Right cardiac atrium (tissue), 5 donors: ENCODE measurements around the gene AP1M1. TPM values are rescaled to one million over a fixed set of nuclear protein-coding genes. Genes with fewer than 3 reads are reported as not detected.
"Not testable (repeated sequence)": the region's sequence is repeated elsewhere in the genome, so short reads cannot be mapped to it uniquely, and the experiment has no call there.

Source experiments
- ATAC-seq, 2 donors: fragments of 200-7000 bp; cut with Tn5 transposase; one replicate each; pipeline versions ENCODE4 v1.8.0 to v1.9.1; 2020; ENCODE audit warnings: moderate library complexity in 2 of 2, mild to moderate bottlenecking in 1 of 2
- DNase-seq, 3 donors: peaks; one replicate each; pipeline ENCODE4 v3.0.0-alpha.2; 2020
- H3K27ac ChIP-seq: one replicate; pipeline ENCODE4 v1.5.1; 2013; ENCODE audit warnings: mild to moderate bottlenecking, low read length, control low read depth, moderate library complexity
- H3K27me3 ChIP-seq: one replicate; pipeline ENCODE4 v1.6.1; 2013; ENCODE audit not compliant: control insufficient read depth, insufficient read depth
- H3K4me1 ChIP-seq: one replicate; pipeline ENCODE4 v1.6.1; 2013; ENCODE audit warnings: low read length; ENCODE audit not compliant: control insufficient read depth, insufficient read depth
- H3K4me3 ChIP-seq: one replicate; pipeline ENCODE4 v1.5.1; 2013; ENCODE audit warnings: low read length, control low read depth
- H3K9me3 ChIP-seq: one replicate; pipeline ENCODE4 v1.6.1; 2013; ENCODE audit warnings: low read length; ENCODE audit not compliant: control insufficient read depth
- WGBS: extraction: QIAGEN DNeasy Blood & Tissue Kit; methylation state at CpG from one replicate; pipeline ENCODE4 v1.1.7; 2013; 5-methylcytosine and 5-hydroxymethylcytosine counted together
- intact Hi-C, 4 donors: fragments of 100-400 bp; cut with DNase I; formaldehyde crosslinking; loops; one replicate each; pipeline versions ENCODE4 v1.11.0 to v1.14.0; 2022 to 2023
- polyA plus RNA-seq: library from polyadenylated mRNA; stranded (reverse); fragments of 200-250 nt; gene quantifications from one replicate; pipeline ENCODE4 v1.2.3, GENCODE V29; 2013
- total RNA-seq, 4 donors: library from RNA; stranded (reverse); fragmentation: NEBNext Ultra II Directional; extraction: Animal tissue kit (Norgen Biotek cat#: 25700); gene quantifications; one replicate each; pipeline ENCODE4 v1.2.1, GENCODE V29; 2021
- donor health status: healthy with polysubstance abuse.
- donor health status: DM: no; HTN: yes; CAD: no.
- donor health status: DM: no; HTN: no; CAD: no.
- donor health status: DM: no; HTN: yes; CAD: no; lungs with severe emphysema.
- donor health status: DM: yes; HTN: yes; CAD: no.

Gene AP1M1
- total and polyA plus RNA-seq, 5 donors = 37.1 to 65.5 (median 47.6) TPM

DNA sequence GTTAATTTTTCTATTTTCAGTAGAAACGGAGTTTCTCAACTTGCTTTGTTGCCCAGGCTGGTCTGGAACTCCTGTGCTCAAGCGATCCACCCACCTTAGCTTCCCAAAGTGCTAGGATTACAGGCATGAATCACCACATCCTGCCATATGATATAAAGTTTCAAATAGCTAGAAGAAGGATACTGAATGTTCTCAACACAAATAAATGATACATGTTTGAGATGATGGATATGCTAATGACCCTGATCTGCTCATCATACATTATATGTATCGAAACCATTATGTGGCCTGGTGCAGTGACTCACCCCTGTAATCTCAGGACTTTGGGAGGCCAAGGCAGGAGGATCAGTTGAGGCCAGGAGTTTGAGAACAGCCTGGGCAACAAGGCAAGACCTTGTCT, 35.9 kb upstream of the AP1M1 start:
- Histone ChIP-seq H3K4me3 (no peak overlapping the region), H3K27ac (no peak overlapping the region), H3K9me3 (no peaks in the 10 kb centered on the region), H3K27me3 (no peaks in the 10 kb centered on the region), H3K4me1 (no peaks in the 10 kb centered on the region)
- intact Hi-C loops = no loop called here
- ATAC-seq (no peak), DNase-seq (no peak)
- 75% methylated on average over 3 of the region's 3 CpGs for WGBS

DNA sequence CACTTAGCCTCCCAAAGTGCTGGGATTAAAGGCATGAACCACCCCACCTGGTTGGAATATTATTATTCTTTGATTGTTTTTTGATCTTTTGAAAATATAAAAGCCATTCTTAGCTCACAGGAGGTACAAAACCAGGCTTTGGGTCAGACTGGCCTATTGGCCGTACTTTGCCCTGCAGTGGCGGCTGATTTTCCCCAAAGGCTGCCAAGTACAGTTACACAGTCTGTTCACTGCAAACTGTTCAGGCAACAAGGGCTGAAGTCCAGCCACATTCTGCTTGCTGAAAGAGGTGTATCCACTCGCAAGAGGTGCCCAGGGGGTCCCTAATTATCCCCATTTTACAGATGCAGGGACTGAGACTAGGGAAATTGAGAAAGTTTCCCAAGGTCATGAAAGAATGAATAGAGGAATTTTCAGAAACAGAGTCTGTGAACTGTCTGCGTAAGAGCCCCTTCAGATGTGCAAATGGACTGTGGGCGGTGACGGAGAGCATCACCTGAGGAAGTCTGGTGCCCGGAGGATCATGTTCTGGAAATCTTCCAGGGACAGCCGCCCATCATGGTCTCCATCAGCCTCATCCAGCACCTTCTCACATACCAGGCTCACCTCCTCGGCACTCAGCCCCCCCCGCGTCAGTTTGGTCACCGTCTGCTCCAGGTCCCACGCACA, 33.4 kb upstream of the AP1M1 start:
- no peak for DNase-seq
- no peak for ATAC-seq
- 79% methylated on average over 13 of the region's 13 CpGs for WGBS
- Histone ChIP-seq H3K4me3 (no peak overlapping the region), H3K27ac (no peak overlapping the region), H3K9me3 (no peaks in the 10 kb centered on the region), H3K4me1 (no peaks in the 10 kb centered on the region), H3K27me3 (no peaks in the 10 kb centered on the region)
- intact Hi-C loops = no loop called here

DNA sequence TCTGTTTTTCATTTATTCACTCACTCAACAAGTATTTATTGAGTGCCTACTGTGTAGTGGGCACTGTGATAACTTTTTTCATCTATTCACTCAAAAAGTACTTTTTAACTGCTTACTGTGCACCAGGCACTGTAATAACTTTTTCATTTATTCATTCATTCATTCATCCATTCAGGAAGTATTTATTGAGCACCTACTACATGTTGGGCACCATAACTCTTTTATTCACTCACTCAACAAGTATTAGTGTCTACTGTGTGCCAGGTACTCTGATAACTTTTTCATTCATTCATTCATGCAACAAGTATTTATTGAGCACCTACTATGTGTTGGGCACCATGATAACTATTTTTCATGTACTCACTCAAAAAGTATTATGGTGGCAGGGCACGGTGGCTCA, 31.3 kb upstream of the AP1M1 start:
- Histone ChIP-seq H3K27ac (no peak overlapping the region), H3K4me3 (no peak overlapping the region), H3K4me1 (no peaks in the 10 kb centered on the region), H3K9me3 (no peaks in the 10 kb centered on the region), H3K27me3 (no peaks in the 10 kb centered on the region)
- WGBS = 90% methylated on average over 1 of the region's 1 CpG
- DNase-seq = no peak
- intact Hi-C loops = no loop called here
- no peak for ATAC-seq

GRCh38 chr19:16167055-16167454, 30.7 kb upstream of the AP1M1 start:
- H3K27ac ChIP-seq = no peak overlapping the region
- 91% methylated on average over 5 of the region's 5 CpGs for WGBS
- no peaks in the 10 kb centered on the region for H3K4me1 ChIP-seq
- DNase-seq (no peak), ATAC-seq (no peak)
- no peaks in the 10 kb centered on the region for H3K27me3 ChIP-seq
- no peak overlapping the region for H3K4me3 ChIP-seq
- H3K9me3 ChIP-seq = no peaks in the 10 kb centered on the region
- intact Hi-C loops = no loop called here

DNA sequence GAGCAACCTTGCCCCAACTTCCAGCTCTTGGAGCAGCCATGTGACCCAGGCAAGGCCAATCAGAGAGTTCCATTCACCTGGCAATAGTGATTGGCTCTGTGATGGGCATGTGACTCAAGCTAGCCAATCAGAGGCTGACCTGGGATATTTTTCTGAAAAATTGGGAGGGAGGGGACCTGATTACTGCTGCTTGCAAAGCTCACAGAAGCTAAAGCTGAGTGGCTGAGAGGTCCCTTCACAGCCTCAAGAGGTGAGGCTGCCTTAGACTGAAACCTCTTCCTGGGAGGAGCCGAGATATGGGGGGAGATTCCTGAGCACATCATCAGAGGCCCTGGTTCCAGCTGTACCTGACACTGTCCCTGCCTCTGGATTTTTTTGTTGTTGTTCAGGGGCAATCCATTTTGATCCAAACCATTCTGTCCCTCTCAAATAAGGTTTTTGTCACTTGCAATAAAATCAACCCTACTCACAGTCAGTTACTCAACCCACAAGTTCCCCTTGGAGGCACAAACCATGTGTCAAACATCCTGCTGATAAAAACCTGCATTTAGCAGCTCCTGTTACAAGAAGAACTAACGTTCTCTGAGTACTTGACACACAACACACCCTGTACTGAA, 29.1 kb upstream of the AP1M1 start:
- intact Hi-C loops = no loop called here
- 45% methylated on average over 2 of the region's 2 CpGs for WGBS
- H3K27ac ChIP-seq = no peak overlapping the region
- no peaks in the 10 kb centered on the region for H3K4me1 ChIP-seq
- no peak for ATAC-seq
- no peak overlapping the region for H3K4me3 ChIP-seq
- no peak for DNase-seq
- no peaks in the 10 kb centered on the region for H3K27me3 ChIP-seq
- H3K9me3 ChIP-seq = no peaks in the 10 kb centered on the region

GRCh38 chr19:16170134-16170533, 27.6 kb upstream of the AP1M1 start:
- H3K4me1 ChIP-seq = no peaks in the 10 kb centered on the region
- ATAC-seq (no peak), DNase-seq (no peak)
- no peak overlapping the region for H3K27ac ChIP-seq
- H3K9me3 ChIP-seq = no peaks in the 10 kb centered on the region
- no peak overlapping the region for H3K4me3 ChIP-seq
- no peaks in the 10 kb centered on the region for H3K27me3 ChIP-seq
- intact Hi-C loops = no loop called here
- WGBS = 67% methylated on average over 1 of the region's 1 CpG

GRCh38 chr19:16175954-16176353, 21.8 kb upstream of the AP1M1 start:
- Histone ChIP-seq H3K4me3 (no peak overlapping the region), H3K4me1 (no peaks in the 10 kb centered on the region), H3K27ac (no peak overlapping the region), H3K9me3 (no peaks in the 10 kb centered on the region), H3K27me3 (no peaks in the 10 kb centered on the region)
- DNase-seq = no peak
- intact Hi-C loops = loop anchor here in 1 of 4 donors (5.0 kb wide), 1 partner anchor 134 kb away; no protein-coding TSS in a partner anchor
- 54% methylated on average over 2 of the region's 2 CpGs for WGBS
- no peak for ATAC-seq

- not testable (repeated sequence) for H3K4me3 ChIP-seq, ATAC-seq, H3K27me3 ChIP-seq, H3K27ac ChIP-seq, H3K9me3 ChIP-seq, DNase-seq, H3K4me1 ChIP-seq
- intact Hi-C loops = loop anchor here in 1 of 4 donors (5.0 kb wide), 1 partner anchor 137 kb away; no protein-coding TSS in a partner anchor
- WGBS = 88% methylated on average over 5 of the region's 5 CpGs
Observed at GRCh38 chr19:16178866-16179265, 18.8 kb upstream of the AP1M1 start.

DNA sequence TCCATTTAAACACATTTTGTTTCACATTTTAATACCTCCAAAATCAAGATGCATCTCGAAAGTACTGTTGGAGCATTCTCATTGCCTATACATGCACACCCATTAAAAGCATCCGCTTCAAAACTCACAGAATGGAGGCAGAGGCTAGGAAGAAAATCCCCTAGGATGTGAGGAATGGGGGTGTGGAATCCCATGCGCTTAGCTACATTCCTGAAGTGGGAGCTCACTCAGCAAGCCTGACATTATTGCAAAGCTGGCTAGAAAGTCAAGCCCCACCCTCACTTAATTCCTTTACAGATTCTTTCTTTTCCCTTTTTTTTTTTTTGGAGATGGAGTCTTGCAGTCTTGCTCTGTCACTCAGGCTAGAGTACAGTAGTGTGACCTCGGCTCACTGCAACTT, 17.1 kb upstream of the AP1M1 start:
- intact Hi-C loops = loop anchor here in 1 of 4 donors (5.0 to 10.0 kb wide), 2 partner anchors 66 to 138 kb away; partner anchors contain the start of gene RAB8A
- no peak overlapping the region for H3K27ac ChIP-seq
- no peak for DNase-seq
- H3K4me3 ChIP-seq = no peak overlapping the region
- no peaks in the 10 kb centered on the region for H3K9me3 ChIP-seq
- WGBS = 38% methylated on average over 4 of the region's 4 CpGs
- H3K4me1 ChIP-seq = no peaks in the 10 kb centered on the region
- no peaks in the 10 kb centered on the region for H3K27me3 ChIP-seq
- ATAC-seq = no peak

GRCh38 chr19:16184665-16185122, 13.0 kb upstream of the AP1M1 start:
- ATAC-seq (peak in 1 of 2 donors; percentile 6), DNase-seq (no peak)
- 44% methylated on average over 18 of the region's 18 CpGs for WGBS
- Histone ChIP-seq H3K27ac (no peak overlapping the region), H3K9me3 (no peaks in the 10 kb centered on the region), H3K4me1 (no peaks in the 10 kb centered on the region), H3K4me3 (peak overlapping the region; percentile 99), H3K27me3 (no peaks in the 10 kb centered on the region)
- intact Hi-C loops = loop anchor here in 1 of 4 donors (5.0 to 10.0 kb wide), 3 partner anchors 70 to 557 kb away; partner anchors contain the start of gene RAB8A

GRCh38 chr19:16185123-16185767, 12.5 kb upstream of the AP1M1 start, which contains the start of gene FAM32A:
FAM32A (plus strand) TSS chr19:16185410; CDS start chr19:16185443, 33 bp downstream.
- under 1% methylated on average over 39 of the region's 39 CpGs for WGBS
- intact Hi-C loops = loop anchor here in 1 of 4 donors (5.0 to 10.0 kb wide), 2 partner anchors 70 to 558 kb away; partner anchors contain the start of gene RAB8A
- Histone ChIP-seq H3K9me3 (no peaks in the 10 kb centered on the region), H3K27me3 (no peaks in the 10 kb centered on the region), H3K4me1 (no peaks in the 10 kb centered on the region), H3K4me3 (peak within 1 kb of the TSS; percentile 99), H3K27ac (peak within 1 kb of the TSS; percentile 84)
- ATAC-seq (peak; percentile 98), DNase-seq (peak; percentile 99)
